ENCODE results near the gene SMIM1.

The SMIM1 gene

DNA sequence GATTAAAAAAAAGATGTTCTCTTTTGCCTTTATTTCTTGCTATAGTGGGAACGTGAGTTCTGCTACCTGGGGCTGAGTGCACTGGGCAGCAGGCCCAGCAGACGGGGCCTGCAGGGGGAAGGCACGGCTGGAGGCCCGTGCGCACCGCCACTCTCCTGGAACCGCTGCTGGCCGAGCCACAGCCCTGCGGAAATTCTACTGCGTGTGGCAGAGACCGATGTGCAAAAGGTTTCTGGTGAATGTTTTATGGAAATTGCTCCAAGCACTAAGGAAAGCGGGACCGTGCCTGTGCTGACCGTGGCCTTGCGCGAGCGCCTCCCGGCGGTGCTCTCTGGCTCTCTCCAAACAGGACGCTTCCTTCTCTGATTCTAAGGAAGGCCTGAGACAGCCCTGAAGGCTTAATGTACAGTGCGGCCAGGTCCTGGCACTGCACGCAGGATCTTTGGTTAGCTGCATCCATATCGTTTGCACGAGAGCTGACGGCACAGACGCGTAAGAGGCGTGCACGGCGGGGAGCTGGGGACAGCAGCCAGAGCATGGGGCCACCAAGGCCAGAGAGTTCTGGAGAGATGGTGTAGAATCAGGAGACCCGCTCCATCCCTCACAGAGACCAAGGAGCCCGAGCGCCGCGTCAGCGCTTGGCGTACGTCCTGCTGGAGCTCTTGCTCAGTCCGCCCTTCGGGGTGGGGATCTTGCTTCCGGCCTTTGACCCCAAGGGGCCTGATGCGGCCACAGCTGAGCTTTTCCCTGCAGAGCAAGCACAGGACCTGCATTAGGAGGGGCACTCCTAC lies 42.4 kb downstream of the SMIM1 start:
- no peak for DNase-seq (ENCODE audit: low spot score)
- in situ Hi-C loops (cut with MboI; ENCODE audit: low sequenced_read_pairs, unreplicated experiment): no loop called here
- TF ChIP-seq, protein P1, sequence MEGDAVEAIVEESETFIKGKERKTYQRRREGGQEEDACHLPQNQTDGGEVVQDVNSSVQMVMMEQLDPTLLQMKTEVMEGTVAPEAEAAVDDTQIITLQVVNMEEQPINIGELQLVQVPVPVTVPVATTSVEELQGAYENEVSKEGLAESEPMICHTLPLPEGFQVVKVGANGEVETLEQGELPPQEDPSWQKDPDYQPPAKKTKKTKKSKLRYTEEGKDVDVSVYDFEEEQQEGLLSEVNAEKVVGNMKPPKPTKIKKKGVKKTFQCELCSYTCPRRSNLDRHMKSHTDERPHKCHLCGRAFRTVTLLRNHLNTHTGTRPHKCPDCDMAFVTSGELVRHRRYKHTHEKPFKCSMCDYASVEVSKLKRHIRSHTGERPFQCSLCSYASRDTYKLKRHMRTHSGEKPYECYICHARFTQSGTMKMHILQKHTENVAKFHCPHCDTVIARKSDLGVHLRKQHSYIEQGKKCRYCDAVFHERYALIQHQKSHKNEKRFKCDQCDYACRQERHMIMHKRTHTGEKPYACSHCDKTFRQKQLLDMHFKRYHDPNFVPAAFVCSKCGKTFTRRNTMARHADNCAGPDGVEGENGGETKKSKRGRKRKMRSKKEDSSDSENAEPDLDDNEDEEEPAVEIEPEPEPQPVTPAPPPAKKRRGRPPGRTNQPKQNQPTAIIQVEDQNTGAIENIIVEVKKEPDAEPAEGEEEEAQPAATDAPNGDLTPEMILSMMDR (IDR thresholded peaks at IDR 0.05; ENCODE audit: borderline replicate concordance, control extremely low read depth, extremely low read depth, insufficient read depth, missing control alignments): no peak

DNA sequence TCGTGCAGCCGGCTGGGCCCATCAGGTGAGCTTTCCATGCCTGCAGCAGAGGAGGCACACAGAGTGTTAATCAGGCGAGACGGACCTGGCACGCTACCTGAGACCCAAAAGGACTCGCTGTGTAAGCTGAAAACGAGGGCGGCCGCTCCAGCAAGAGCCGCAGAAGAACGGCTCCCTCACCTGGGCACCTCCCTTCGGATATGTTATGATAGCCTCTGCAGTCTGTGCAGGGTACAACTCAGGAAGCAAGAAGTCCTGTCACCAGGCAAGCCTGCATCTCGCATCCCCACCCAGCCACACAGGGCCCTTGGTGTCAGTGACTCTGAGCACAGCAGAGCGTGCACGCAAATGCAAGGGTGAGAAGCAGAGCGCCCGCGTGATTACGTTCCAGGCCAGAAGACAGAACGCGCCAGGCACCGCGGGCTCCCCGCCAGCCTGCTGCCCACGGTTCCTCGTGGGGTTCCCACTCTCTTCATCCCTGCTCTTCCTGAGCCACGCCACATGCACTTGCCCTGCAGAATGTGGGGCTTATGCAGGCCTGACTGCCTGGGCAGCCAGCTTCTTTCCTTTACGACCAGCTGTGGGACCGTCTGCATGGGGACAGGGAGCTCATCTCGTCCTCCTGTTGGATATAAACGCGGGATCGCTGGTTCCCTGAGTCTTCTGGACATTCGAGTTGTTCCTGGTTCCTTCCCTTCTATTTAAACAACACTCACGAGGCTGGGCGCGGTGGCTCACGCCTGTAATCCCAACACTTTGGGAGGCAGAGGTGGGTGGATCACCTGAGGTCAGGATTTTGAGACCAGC lies 44.0 kb downstream of the SMIM1 start:
- TF ChIP-seq, protein P1 (IDR thresholded peaks at IDR 0.05; ENCODE audit: borderline replicate concordance, control extremely low read depth, extremely low read depth, insufficient read depth, missing control alignments): no peak
- DNase-seq (ENCODE audit: low spot score): no peak
- in situ Hi-C loops (cut with MboI; ENCODE audit: low sequenced_read_pairs, unreplicated experiment): no loop called here

- no peak for DNase-seq (ENCODE audit: low spot score)
- TF ChIP-seq, protein P1 (IDR thresholded peaks at IDR 0.05; ENCODE audit: borderline replicate concordance, control extremely low read depth, extremely low read depth, insufficient read depth, missing control alignments): no peak
- in situ Hi-C loops (cut with MboI; ENCODE audit: low sequenced_read_pairs, unreplicated experiment): no loop called here
Measured at GRCh38 chr1:3817138-3817740, 44.7 kb downstream of the SMIM1 start.

GRCh38 chr1:3817821-3818597 lies 45.5 kb downstream of the SMIM1 start:
- DNase-seq (ENCODE audit: low spot score): no peak
- TF ChIP-seq, protein P1 (IDR thresholded peaks at IDR 0.05; ENCODE audit: borderline replicate concordance, control extremely low read depth, extremely low read depth, insufficient read depth, missing control alignments): no peak
- in situ Hi-C loops (cut with MboI; ENCODE audit: low sequenced_read_pairs, unreplicated experiment): no loop called here

DNA sequence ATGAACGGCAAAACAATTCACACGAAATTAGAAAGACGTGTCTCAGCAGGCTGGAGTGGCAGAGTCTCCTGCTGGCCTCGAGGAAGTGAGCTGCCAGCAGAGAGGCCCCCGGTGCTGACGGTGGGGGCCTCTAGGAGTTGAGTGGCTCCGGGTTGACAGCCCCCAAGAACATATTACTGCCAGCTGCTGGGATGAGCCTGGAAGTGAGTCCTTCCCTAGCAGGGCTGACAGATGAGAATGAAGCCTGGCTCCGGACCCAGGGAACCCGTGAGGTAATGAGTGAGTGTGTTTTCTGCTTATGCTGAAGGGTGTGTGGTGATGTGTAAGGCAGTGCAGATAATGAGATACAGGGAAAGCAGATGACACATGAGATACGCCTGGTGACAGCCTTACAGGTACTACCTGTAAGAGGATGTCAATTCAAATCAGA lies 47.2 kb downstream of the SMIM1 start:
- in situ Hi-C loops (cut with MboI; ENCODE audit: low sequenced_read_pairs, unreplicated experiment): no loop called here
- DNase-seq (ENCODE audit: low spot score): no peak
- TF ChIP-seq, protein P1 (IDR thresholded peaks at IDR 0.05; ENCODE audit: borderline replicate concordance, control extremely low read depth, extremely low read depth, insufficient read depth, missing control alignments): no peak

DNA sequence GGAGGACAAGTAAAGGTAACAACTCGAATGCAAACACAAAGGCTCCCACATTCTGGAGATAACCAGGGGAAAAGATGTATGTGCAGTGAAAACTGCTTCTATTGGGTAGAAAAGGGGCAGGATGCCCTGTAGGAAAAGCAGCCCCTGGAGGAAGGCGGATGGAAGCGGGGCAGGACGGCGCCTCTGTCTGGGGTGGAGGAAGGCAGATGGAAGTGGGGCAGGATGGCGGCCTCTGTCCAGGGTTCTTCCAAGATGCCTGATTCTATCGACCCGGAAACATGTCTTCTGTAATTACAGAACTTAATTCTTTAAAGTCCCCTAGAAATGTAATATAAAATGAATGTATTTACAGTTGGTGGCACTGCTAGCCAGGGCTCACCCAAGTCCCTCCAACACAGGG lies 47.8 kb downstream of the SMIM1 start:
- DNase-seq (ENCODE audit: low spot score): no peak
- in situ Hi-C loops (cut with MboI; ENCODE audit: low sequenced_read_pairs, unreplicated experiment): no loop called here
- TF ChIP-seq, protein P1 (IDR thresholded peaks at IDR 0.05; ENCODE audit: borderline replicate concordance, control extremely low read depth, extremely low read depth, insufficient read depth, missing control alignments): no peak
